SK-N-SH treated with all-trans-retinoic acid at 6 μM for 48 hours (cell line): ENCODE results near the gene RBMS3.

Experiments used
- ATAC-seq: fragments of 200-7000 bp; cut with Tn5 transposase; 3 replicates; pipeline ENCODE4 v1.9.1; 2020; ENCODE audit warnings: mild to moderate bottlenecking, moderate library complexity
- ARNTL ChIP-seq: fragments of 450-650 bp; formaldehyde crosslinking; IDR thresholded peaks from 2 replicates; pipeline ENCODE4 v1.5.0; 2020; ENCODE audit warnings: low read depth, mild to moderate bottlenecking, moderate library complexity, borderline replicate concordance
- BACH2 ChIP-seq: fragments of 250-450 bp; sonication (Bioruptor Pico); IDR thresholded peaks from 2 replicates; pipeline ENCODE4 v1.9.0; 2021; ENCODE audit warnings: mild to moderate bottlenecking, borderline replicate concordance
- CSDC2 ChIP-seq: fragments of 250-450 bp; sonication (Bioruptor Pico); IDR thresholded peaks from 2 replicates; pipeline ENCODE4 v1.5.0; 2020; ENCODE audit warnings: mild to moderate bottlenecking, moderate library complexity
- ESRRG ChIP-seq: fragments of 250-450 bp; sonication (Bioruptor Pico); IDR thresholded peaks from 2 replicates; pipeline ENCODE4 v1.6.1; 2021; ENCODE audit warnings: mild to moderate bottlenecking
- GLIS3 ChIP-seq: fragments of 250-450 bp; sonication (Bioruptor Pico); IDR thresholded peaks from 2 replicates; pipeline ENCODE4 v1.5.0; 2020; ENCODE audit warnings: mild to moderate bottlenecking, moderate library complexity
- ISL1 ChIP-seq: fragments of 250-450 bp; sonication (Bioruptor Pico); IDR thresholded peaks from 2 replicates; pipeline ENCODE4 v2.1.2; 2022; ENCODE audit warnings: mild to moderate bottlenecking, moderate library complexity
- OSR1 ChIP-seq: fragments of 250-450 bp; sonication (Bioruptor Pico); IDR thresholded peaks from 2 replicates; pipeline ENCODE4 v1.8.0; 2022; ENCODE audit warnings: moderate library complexity, mild to moderate bottlenecking, inconsistent platforms
- PPARA ChIP-seq: fragments of 250-450 bp; sonication (Bioruptor Pico); IDR thresholded peaks from 2 replicates; pipeline ENCODE4 v1.5.0; 2020; ENCODE audit warnings: mild to moderate bottlenecking, borderline replicate concordance
- RARB ChIP-seq: fragments of 250-450 bp; sonication (Bioruptor Pico); IDR thresholded peaks from 2 replicates; pipeline ENCODE4 v1.8.0; 2021; ENCODE audit warnings: mild to moderate bottlenecking, moderate library complexity
- SNAI2 ChIP-seq: fragments of 250-450 bp; sonication (Bioruptor Pico); IDR thresholded peaks from 2 replicates; pipeline ENCODE4 v1.5.0; 2020; ENCODE audit warnings: mild to moderate bottlenecking, moderate library complexity
- TCF4 ChIP-seq: fragments of 250-450 bp; sonication (Bioruptor Pico); IDR thresholded peaks from 2 replicates; pipeline ENCODE4 v1.8.0; 2021; ENCODE audit warnings: mild to moderate bottlenecking, moderate library complexity, borderline replicate concordance
- ZC3H10 ChIP-seq: fragments of 250-450 bp; sonication (Bioruptor Pico); IDR thresholded peaks from 2 replicates; pipeline ENCODE4 v1.5.1; 2021; ENCODE audit warnings: mild to moderate bottlenecking, moderate library complexity
- ZFP3 ChIP-seq: fragments of 250-450 bp; sonication (Bioruptor Pico); IDR thresholded peaks from 2 replicates; pipeline ENCODE4 v1.5.0; 2020; ENCODE audit warnings: mild to moderate bottlenecking, moderate library complexity
- ZFP30 ChIP-seq: fragments of 450-650 bp; formaldehyde crosslinking; IDR thresholded peaks from 2 replicates; pipeline ENCODE4 v1.5.0; 2022; ENCODE audit warnings: mild to moderate bottlenecking, moderate library complexity
- ZNF565 ChIP-seq: fragments of 450-650 bp; formaldehyde crosslinking; conservative IDR thresholded peaks from 2 replicates; pipeline ENCODE4 v1.5.0; 2020; ENCODE audit warnings: low read depth, mild to moderate bottlenecking, moderate library complexity
- ZNF70 ChIP-seq: fragments of 450-650 bp; formaldehyde crosslinking; IDR thresholded peaks from 2 replicates; pipeline ENCODE4 v1.5.0; 2020; ENCODE audit warnings: mild to moderate bottlenecking, moderate library complexity
- ZNF8 ChIP-seq: fragments of 450-650 bp; formaldehyde crosslinking; IDR thresholded peaks from 2 replicates; pipeline ENCODE4 v1.5.0; 2020; ENCODE audit warnings: mild to moderate bottlenecking, moderate library complexity
- TF ChIP-seq, protein P1 (sequence below): fragments of 250-450 bp; sonication (Bioruptor Pico); IDR thresholded peaks from 2 replicates; pipeline ENCODE4 v1.8.0; 2020; ENCODE audit warnings: mild to moderate bottlenecking, moderate library complexity, borderline replicate concordance
- TF ChIP-seq, protein P2 (sequence below): fragments of 250-450 bp; sonication (Bioruptor Pico); IDR thresholded peaks from 2 replicates; pipeline ENCODE4 v1.5.1; 2021; ENCODE audit warnings: mild to moderate bottlenecking, moderate library complexity
- TF ChIP-seq, protein P3 (sequence below): fragments of 250-450 bp; sonication (Bioruptor Pico); IDR thresholded peaks from 2 replicates; pipeline ENCODE4 v1.5.0; 2020; ENCODE audit warnings: mild to moderate bottlenecking, moderate library complexity
- TF ChIP-seq, protein P4 (sequence below): fragments of 250-450 bp; sonication (Bioruptor Pico); IDR thresholded peaks from 2 replicates; pipeline ENCODE4 v1.5.1; 2020; ENCODE audit warnings: low read depth, mild to moderate bottlenecking, moderate library complexity
- TF ChIP-seq, protein P5 (sequence below): fragments of 250-450 bp; sonication (Bioruptor Pico); IDR thresholded peaks from 2 replicates; pipeline ENCODE4 v1.8.0; 2021; ENCODE audit warnings: low read depth, mild to moderate bottlenecking, moderate library complexity, borderline replicate concordance

The RBMS3 gene

DNA sequence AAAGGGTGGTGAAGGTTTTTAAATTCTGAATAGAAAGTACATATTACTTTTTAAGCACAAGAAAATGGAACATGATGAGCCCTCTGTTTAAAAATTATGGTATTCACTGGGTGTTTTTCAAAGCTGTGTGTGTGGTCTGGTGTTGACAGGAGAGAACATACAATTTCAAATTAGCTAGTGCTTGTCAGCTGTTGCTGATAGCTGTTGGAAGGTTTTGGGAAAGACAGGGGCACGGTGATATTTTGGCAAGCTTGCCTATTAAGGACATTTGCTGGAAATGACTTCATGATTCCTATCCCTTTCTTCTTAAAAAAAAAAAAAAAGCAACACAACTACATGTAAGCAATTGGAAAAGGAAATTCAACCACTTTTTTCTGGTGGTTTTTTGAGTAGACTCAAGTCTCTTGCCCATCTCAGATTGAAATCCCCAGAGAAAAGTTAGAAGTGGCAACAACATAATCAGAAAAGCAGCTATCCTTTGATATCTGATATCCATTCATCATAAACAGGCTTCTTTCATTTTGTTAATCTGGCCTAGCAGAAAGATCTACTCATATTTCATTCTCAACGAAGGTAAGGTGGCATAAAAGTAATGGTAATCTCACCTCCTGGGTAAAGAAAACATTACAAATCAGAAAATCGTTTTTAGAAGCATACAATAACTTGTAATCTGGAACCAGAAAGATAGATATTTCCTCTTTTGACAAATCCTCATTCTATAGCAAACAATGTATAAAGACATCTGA is 130.0 kb downstream of the RBMS3 start:
- TF ChIP-seq ISL1 (CRISPR knock-in tag) (no peak), ZFP3 (CRISPR knock-in tag) (no peak), RARB (CRISPR knock-in tag) (no peak), SNAI2 (CRISPR knock-in tag) (no peak), OSR1 (CRISPR knock-in tag) (no peak), BACH2 (no peak), ZC3H10 (no peak), GLIS3 (CRISPR knock-in tag) (no peak)
- TF ChIP-seq, protein P1, sequence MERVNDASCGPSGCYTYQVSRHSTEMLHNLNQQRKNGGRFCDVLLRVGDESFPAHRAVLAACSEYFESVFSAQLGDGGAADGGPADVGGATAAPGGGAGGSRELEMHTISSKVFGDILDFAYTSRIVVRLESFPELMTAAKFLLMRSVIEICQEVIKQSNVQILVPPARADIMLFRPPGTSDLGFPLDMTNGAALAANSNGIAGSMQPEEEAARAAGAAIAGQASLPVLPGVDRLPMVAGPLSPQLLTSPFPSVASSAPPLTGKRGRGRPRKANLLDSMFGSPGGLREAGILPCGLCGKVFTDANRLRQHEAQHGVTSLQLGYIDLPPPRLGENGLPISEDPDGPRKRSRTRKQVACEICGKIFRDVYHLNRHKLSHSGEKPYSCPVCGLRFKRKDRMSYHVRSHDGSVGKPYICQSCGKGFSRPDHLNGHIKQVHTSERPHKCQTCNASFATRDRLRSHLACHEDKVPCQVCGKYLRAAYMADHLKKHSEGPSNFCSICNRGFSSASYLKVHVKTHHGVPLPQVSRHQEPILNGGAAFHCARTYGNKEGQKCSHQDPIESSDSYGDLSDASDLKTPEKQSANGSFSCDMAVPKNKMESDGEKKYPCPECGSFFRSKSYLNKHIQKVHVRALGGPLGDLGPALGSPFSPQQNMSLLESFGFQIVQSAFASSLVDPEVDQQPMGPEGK (CRISPR knock-in tag): no peak
- TF ChIP-seq, protein P2, sequence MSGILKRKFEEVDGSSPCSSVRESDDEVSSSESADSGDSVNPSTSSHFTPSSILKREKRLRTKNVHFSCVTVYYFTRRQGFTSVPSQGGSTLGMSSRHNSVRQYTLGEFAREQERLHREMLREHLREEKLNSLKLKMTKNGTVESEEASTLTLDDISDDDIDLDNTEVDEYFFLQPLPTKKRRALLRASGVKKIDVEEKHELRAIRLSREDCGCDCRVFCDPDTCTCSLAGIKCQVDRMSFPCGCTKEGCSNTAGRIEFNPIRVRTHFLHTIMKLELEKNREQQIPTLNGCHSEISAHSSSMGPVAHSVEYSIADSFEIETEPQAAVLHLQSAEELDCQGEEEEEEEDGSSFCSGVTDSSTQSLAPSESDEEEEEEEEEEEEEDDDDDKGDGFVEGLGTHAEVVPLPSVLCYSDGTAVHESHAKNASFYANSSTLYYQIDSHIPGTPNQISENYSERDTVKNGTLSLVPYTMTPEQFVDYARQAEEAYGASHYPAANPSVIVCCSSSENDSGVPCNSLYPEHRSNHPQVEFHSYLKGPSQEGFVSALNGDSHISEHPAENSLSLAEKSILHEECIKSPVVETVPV (CRISPR knock-in tag): no peak
- TF ChIP-seq, protein P3, sequence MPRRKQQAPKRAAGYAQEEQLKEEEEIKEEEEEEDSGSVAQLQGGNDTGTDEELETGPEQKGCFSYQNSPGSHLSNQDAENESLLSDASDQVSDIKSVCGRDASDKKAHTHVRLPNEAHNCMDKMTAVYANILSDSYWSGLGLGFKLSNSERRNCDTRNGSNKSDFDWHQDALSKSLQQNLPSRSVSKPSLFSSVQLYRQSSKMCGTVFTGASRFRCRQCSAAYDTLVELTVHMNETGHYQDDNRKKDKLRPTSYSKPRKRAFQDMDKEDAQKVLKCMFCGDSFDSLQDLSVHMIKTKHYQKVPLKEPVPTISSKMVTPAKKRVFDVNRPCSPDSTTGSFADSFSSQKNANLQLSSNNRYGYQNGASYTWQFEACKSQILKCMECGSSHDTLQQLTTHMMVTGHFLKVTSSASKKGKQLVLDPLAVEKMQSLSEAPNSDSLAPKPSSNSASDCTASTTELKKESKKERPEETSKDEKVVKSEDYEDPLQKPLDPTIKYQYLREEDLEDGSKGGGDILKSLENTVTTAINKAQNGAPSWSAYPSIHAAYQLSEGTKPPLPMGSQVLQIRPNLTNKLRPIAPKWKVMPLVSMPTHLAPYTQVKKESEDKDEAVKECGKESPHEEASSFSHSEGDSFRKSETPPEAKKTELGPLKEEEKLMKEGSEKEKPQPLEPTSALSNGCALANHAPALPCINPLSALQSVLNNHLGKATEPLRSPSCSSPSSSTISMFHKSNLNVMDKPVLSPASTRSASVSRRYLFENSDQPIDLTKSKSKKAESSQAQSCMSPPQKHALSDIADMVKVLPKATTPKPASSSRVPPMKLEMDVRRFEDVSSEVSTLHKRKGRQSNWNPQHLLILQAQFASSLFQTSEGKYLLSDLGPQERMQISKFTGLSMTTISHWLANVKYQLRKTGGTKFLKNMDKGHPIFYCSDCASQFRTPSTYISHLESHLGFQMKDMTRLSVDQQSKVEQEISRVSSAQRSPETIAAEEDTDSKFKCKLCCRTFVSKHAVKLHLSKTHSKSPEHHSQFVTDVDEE (CRISPR knock-in tag): no peak
- ATAC-seq: no peak

DNA sequence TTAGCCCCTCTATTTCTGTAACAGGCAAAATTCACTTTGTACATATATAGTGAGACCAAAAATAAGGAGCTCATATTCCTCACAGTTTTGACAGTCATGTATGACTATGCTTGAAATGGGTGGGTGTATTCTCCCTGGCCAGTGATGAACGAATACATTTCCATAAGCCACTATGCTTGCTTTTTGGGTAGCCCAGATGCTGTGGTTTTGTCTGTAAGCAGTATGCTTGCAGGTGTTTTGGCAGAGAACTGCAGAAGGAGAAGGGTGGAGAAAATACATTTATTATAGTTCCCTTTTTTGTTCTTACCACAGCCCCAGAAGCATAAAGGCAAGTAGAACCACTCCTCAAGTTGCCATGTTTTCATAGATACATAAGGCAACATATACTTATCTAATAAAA is 131.2 kb downstream of the RBMS3 start:
- ATAC-seq: no peak
- TF ChIP-seq RARB (CRISPR knock-in tag) (no peak), BACH2 (no peak), ZNF8 (CRISPR knock-in tag) (no peak), SNAI2 (CRISPR knock-in tag) (no peak), CSDC2 (CRISPR knock-in tag) (no peak), ZNF565 (no peak), ZFP3 (CRISPR knock-in tag) (no peak), GLIS3 (CRISPR knock-in tag) (no peak), ARNTL (CRISPR knock-in tag) (no peak), ZFP30 (CRISPR knock-in tag) (no peak), ZC3H10 (no peak), ESRRG (no peak), PPARA (no peak), ZNF70 (CRISPR knock-in tag) (no peak), TCF4 (CRISPR knock-in tag) (no peak)
- TF ChIP-seq, protein P3 (CRISPR knock-in tag): no peak
- TF ChIP-seq, protein P1 (CRISPR knock-in tag): no peak
- TF ChIP-seq, protein P4, sequence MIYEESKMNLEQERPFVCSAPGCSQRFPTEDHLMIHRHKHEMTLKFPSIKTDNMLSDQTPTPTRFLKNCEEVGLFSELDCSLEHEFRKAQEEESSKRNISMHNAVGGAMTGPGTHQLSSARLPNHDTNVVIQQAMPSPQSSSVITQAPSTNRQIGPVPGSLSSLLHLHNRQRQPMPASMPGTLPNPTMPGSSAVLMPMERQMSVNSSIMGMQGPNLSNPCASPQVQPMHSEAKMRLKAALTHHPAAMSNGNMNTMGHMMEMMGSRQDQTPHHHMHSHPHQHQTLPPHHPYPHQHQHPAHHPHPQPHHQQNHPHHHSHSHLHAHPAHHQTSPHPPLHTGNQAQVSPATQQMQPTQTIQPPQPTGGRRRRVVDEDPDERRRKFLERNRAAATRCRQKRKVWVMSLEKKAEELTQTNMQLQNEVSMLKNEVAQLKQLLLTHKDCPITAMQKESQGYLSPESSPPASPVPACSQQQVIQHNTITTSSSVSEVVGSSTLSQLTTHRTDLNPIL (CRISPR knock-in tag): no peak
- TF ChIP-seq, protein P2 (CRISPR knock-in tag): no peak
- TF ChIP-seq, protein P5, sequence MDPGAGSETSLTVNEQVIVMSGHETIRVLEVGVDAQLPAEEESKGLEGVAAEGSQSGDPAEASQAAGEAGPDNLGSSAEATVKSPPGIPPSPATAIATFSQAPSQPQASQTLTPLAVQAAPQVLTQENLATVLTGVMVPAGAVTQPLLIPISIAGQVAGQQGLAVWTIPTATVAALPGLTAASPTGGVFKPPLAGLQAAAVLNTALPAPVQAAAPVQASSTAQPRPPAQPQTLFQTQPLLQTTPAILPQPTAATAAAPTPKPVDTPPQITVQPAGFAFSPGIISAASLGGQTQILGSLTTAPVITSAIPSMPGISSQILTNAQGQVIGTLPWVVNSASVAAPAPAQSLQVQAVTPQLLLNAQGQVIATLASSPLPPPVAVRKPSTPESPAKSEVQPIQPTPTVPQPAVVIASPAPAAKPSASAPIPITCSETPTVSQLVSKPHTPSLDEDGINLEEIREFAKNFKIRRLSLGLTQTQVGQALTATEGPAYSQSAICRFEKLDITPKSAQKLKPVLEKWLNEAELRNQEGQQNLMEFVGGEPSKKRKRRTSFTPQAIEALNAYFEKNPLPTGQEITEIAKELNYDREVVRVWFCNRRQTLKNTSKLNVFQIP (CRISPR knock-in tag): no peak
- TF ChIP-seq, all 23 proteins: peak for 0
